ENCODE measurements around the gene ARHGAP45. TPM values are rescaled to one million over a fixed set of nuclear protein-coding genes. Genes with fewer than 3 reads are reported as not detected.

The ARHGAP45 gene
- total and polyA plus RNA-seq, 8 donors = 5.1 to 21.6 (median 11.2) TPM

GRCh38 chr19:1105873-1106840 lies 39.2 kb downstream of the ARHGAP45 start:
- peak in 2 of 6 donors; percentile 59 to 83 for DNase-seq
- TF ChIP-seq CTCF (IDR thresholded peaks at IDR 0.05) = no peak
- Histone ChIP-seq H3K36me3 (peaks cover 0 to 17% (median 0%) of the 10 kb centered on the region in 3 donors), H3K9me3 (no peaks in the 10 kb centered on the region), H3K4me3 (no peak overlapping the region), H3K4me1 (peaks cover 7 to 20% (median 13%) of the 10 kb centered on the region in 3 donors), H3K27ac (no peak overlapping the region), H3K27me3 (no peaks in the 10 kb centered on the region)
- intact Hi-C loops (cut with DNase I) = no loop called here
- FAIRE-seq = no peak
- WGBS, 2 donors = 91 to 97% methylated on average over 27 to 32 of the region's 32 CpGs
- no peak for ATAC-seq

- TF ChIP-seq CTCF (IDR thresholded peaks at IDR 0.05) = no peak
- intact Hi-C loops (cut with DNase I) = no loop called here
- Histone ChIP-seq H3K4me1 (peaks cover 7 to 13% (median 13%) of the 10 kb centered on the region in 3 donors), H3K27me3 (no peaks in the 10 kb centered on the region), H3K9me3 (no peaks in the 10 kb centered on the region), H3K27ac (no peak overlapping the region), H3K4me3 (no peak overlapping the region), H3K36me3 (peaks cover 0 to 17% (median 0%) of the 10 kb centered on the region in 3 donors)
- ATAC-seq (no peak), FAIRE-seq (no peak), DNase-seq (peak in 2 of 6 donors; percentile 52 to 82)
- WGBS, 2 donors = 66 to 73% methylated on average over 16 to 17 of the region's 17 CpGs
Measured at GRCh38 chr19:1106841-1107660, 40.1 kb downstream of the ARHGAP45 start.

GRCh38 chr19:1107661-1108261 lies 40.8 kb downstream of the ARHGAP45 start:
- DNase-seq = peak in 2 of 6 donors; percentile 50 to 72
- no peaks in the 10 kb centered on the region for H3K27me3 ChIP-seq
- no peak for ATAC-seq
- no peak for TF ChIP-seq CTCF (IDR thresholded peaks at IDR 0.05)
- no peak overlapping the region for H3K4me3 ChIP-seq
- peaks cover 0 to 17% (median 0%) of the 10 kb centered on the region in 3 donors for H3K36me3 ChIP-seq
- H3K9me3 ChIP-seq = no peaks in the 10 kb centered on the region
- FAIRE-seq = no peak
- WGBS, 2 donors = 93 to 96% methylated on average over 21 to 25 of the region's 25 CpGs
- H3K27ac ChIP-seq = no peak overlapping the region
- intact Hi-C loops (cut with DNase I) = no loop called here
- H3K4me1 ChIP-seq = peaks cover 3 to 7% (median 6%) of the 10 kb centered on the region in 3 donors

GRCh38 chr19:1108291-1109031 lies 41.5 kb downstream of the ARHGAP45 start:
- Histone ChIP-seq H3K36me3 (peaks cover 0 to 17% (median 0%) of the 10 kb centered on the region in 3 donors), H3K27me3 (no peaks in the 10 kb centered on the region), H3K4me1 (peaks cover under 1 to 1% (median 1%) of the 10 kb centered on the region in 3 donors), H3K9me3 (no peaks in the 10 kb centered on the region), H3K4me3 (no peak overlapping the region), H3K27ac (no peak overlapping the region)
- 93 to 95% methylated on average over 79 to 89 of the region's 89 CpGs for WGBS, 2 donors
- intact Hi-C loops (cut with DNase I) = no loop called here
- DNase-seq = peak in 2 of 6 donors; percentile 34 to 78
- FAIRE-seq = no peak
- no peak for TF ChIP-seq CTCF (IDR thresholded peaks at IDR 0.05)
- ATAC-seq = no peak
